Renal pelvis (tissue), 4 donors: ENCODE data around the gene CECR2. TPM values are rescaled to one million over a fixed set of nuclear protein-coding genes. Genes with fewer than 3 reads are reported as not detected.
A peak's percentile ranks its signal among the peaks of the same experiment; 100 is the strongest.
"Not testable (repeated sequence)": the region's sequence is repeated elsewhere in the genome, so short reads cannot be mapped to it uniquely, and the experiment has no call there.

Experiments used
- DNase-seq: peaks from one replicate; pipeline ENCODE4 v3.0.0-alpha.2; 2013
- polyA plus RNA-seq, 3 donors: library from polyadenylated mRNA; unstranded; fragments of 120-200 nt; gene quantifications; one replicate each; pipeline ENCODE4 v1.2.1, GENCODE V29; 2013; ENCODE audit not compliant: insufficient read length in 3 of 3

CECR2 gene
- polyA plus RNA-seq, 3 donors: 12.3 to 23.0 (median 21.7) TPM

GRCh38 chr22:17501679-17502285 is 132.5 kb downstream of the CECR2 start:
- DNase-seq: peak; percentile 76

- no peak for DNase-seq
Observed at GRCh38 chr22:17508110-17508509, 138.8 kb downstream of the CECR2 start.

GRCh38 chr22:17512960-17513359 is 143.7 kb downstream of the CECR2 start:
- DNase-seq: no peak

GRCh38 chr22:17513612-17514011 is 144.4 kb downstream of the CECR2 start:
- no peak for DNase-seq

GRCh38 chr22:17514084-17514483 is 144.8 kb downstream of the CECR2 start:
- no peak for DNase-seq

- DNase-seq: no peak
Observed at GRCh38 chr22:17518406-17518805, 149.1 kb downstream of the CECR2 start.

- DNase-seq: not testable (repeated sequence)
Observed at GRCh38 chr22:17521971-17522370, 152.7 kb downstream of the CECR2 start.

- no peak for DNase-seq
Observed at GRCh38 chr22:17523925-17524324, 154.7 kb downstream of the CECR2 start.

- no peak for DNase-seq
Observed at GRCh38 chr22:17536269-17536668, 167.0 kb downstream of the CECR2 start.

- DNase-seq: no peak
Observed at GRCh38 chr22:17537155-17537554, 167.9 kb downstream of the CECR2 start.

GRCh38 chr22:17540481-17540880 is 171.2 kb downstream of the CECR2 start:
- no peak for DNase-seq

GRCh38 chr22:17541476-17541875 is 172.2 kb downstream of the CECR2 start:
- DNase-seq: no peak

- no peak for DNase-seq
Observed at GRCh38 chr22:17542452-17542851, 173.2 kb downstream of the CECR2 start.

- no peak for DNase-seq
Observed at GRCh38 chr22:17548010-17548755, 178.9 kb downstream of the CECR2 start.

- DNase-seq: no peak
Observed at GRCh38 chr22:17548756-17549035, 179.4 kb downstream of the CECR2 start.

GRCh38 chr22:17549183-17549582 is 179.9 kb downstream of the CECR2 start:
- no peak for DNase-seq

GRCh38 chr22:17549655-17550054 is 180.4 kb downstream of the CECR2 start:
- no peak for DNase-seq

- no peak for DNase-seq
Observed at GRCh38 chr22:17552737-17553136, 183.5 kb downstream of the CECR2 start.

GRCh38 chr22:17554814-17555213 is 185.6 kb downstream of the CECR2 start:
- DNase-seq: no peak

- DNase-seq: no peak
Observed at GRCh38 chr22:17559188-17559587, 189.9 kb downstream of the CECR2 start.

- DNase-seq: peak; percentile 29
Observed at GRCh38 chr22:17562906-17563870, 193.9 kb downstream of the CECR2 start, which contains the start of gene SLC25A18. TSS of gene SLC25A18 (plus strand) at chr22:17563498. CDS start at chr22:17579945, 16,447 bp downstream.

GRCh38 chr22:17563936-17564391 is 194.7 kb downstream of the CECR2 start:
- no peak for DNase-seq
